IMR-90 (cell line): Measurements from ENCODE around the gene PDILT. TPM values are rescaled to one million over a fixed set of nuclear protein-coding genes. Genes with fewer than 3 reads are reported as not detected.

Experiments
- ATAC-seq: fragments of 200-7000 bp; cut with Tn5 transposase; 2 replicates; pipeline ENCODE4 v1.9.1; 2020; ENCODE audit warnings: low read depth, mild to moderate bottlenecking, moderate library complexity
- BruUV-seq: library from RNA; stranded (reverse); fragments of 400-500 nt; replicated peaks from 2 replicates; lab custom pipeline; 2021; lab: Mats Ljungman, UMichigan
- CTCF ChIA-PET: fragments of 300-600 bp; formaldehyde crosslinking; extraction: SDS; loops from one replicate; lab custom pipeline; 2021; ENCODE audit warnings: antibody characterized with exemption; lab: Yijun Ruan, JAX
- POLR2A ChIA-PET: fragments of 300-600 bp; sonication (Branson Sonifier 250); formaldehyde crosslinking; loops from one replicate; lab custom pipeline; 2022; ENCODE audit warnings: antibody characterized with exemption; ENCODE audit not compliant: unreplicated experiment; lab: Charles Lee
- DNase-seq: peaks from one replicate; pipeline ENCODE4 v3.0.0; 2013
- H2AFZ ChIP-seq: replicated peaks from 2 replicates; pipeline ENCODE3; 2013; ENCODE audit warnings: low read length, mild to moderate bottlenecking; ENCODE audit not compliant: poor library complexity
- H2AK5ac ChIP-seq: 2 replicates; pipeline ENCODE4 v1.6.1; 2013; ENCODE audit warnings: low read depth, low read length, inconsistent platforms
- H2AK9ac ChIP-seq: replicated peaks from 2 replicates; pipeline ENCODE3; 2013; ENCODE audit warnings: mild to moderate bottlenecking, low read depth, low read length, moderate library complexity; ENCODE audit not compliant: poor library complexity
- H2BK120ac ChIP-seq: 2 replicates; pipeline ENCODE4 v1.6.1; 2013; ENCODE audit warnings: low read depth, low read length, inconsistent platforms
- H2BK15ac ChIP-seq: 3 replicates; pipeline ENCODE4 v1.6.1; 2013; ENCODE audit warnings: low read depth, low read length, inconsistent platforms
- H2BK20ac ChIP-seq: 2 replicates; pipeline ENCODE4 v1.6.1; 2013; ENCODE audit warnings: low read depth, mild to moderate bottlenecking, inconsistent platforms, low read length, moderate library complexity
- H2BK5ac ChIP-seq: 2 replicates; pipeline ENCODE4 v1.6.1; 2013; ENCODE audit warnings: mild to moderate bottlenecking, low read depth, low read length, inconsistent platforms; ENCODE audit not compliant: poor library complexity, severe bottlenecking
- H3K14ac ChIP-seq: replicated peaks from 2 replicates; pipeline ENCODE4 v1.6.1; 2013; ENCODE audit warnings: low read depth, low read length, inconsistent platforms
- H3K18ac ChIP-seq: 2 replicates; pipeline ENCODE4 v1.6.1; 2013; ENCODE audit warnings: low read depth, low read length, control low read depth
- H3K23ac ChIP-seq: 2 replicates; pipeline ENCODE4 v1.6.1; 2013; ENCODE audit warnings: low read depth, low read length, inconsistent platforms
- H3K27ac ChIP-seq: 2 replicates; pipeline ENCODE4 v1.5.1; 2013; ENCODE audit warnings: mild to moderate bottlenecking, control low read depth, low read length; ENCODE audit not compliant: insufficient read depth
- H3K27me3 ChIP-seq: 2 replicates; pipeline ENCODE4 v1.6.1; 2013; ENCODE audit warnings: low read length; ENCODE audit not compliant: control insufficient read depth, insufficient read depth
- H3K36me3 ChIP-seq: 2 replicates; pipeline ENCODE4 v1.6.1; 2013; ENCODE audit warnings: low read length, mixed read lengths; ENCODE audit not compliant: control insufficient read depth, insufficient read depth
- H3K4ac ChIP-seq: 2 replicates; pipeline ENCODE4 v1.6.1; 2013; ENCODE audit warnings: low read depth, low read length, inconsistent platforms
- H3K4me1 ChIP-seq: 2 replicates; pipeline ENCODE4 v1.6.1; 2013; ENCODE audit warnings: low read length, mixed read lengths; ENCODE audit not compliant: control insufficient read depth, insufficient read depth
- H3K4me2 ChIP-seq: 2 replicates; pipeline ENCODE4 v1.6.1; 2013; ENCODE audit warnings: low read depth, mild to moderate bottlenecking, control low read depth, low read length, moderate library complexity
- H3K4me3 ChIP-seq: 2 replicates; pipeline ENCODE4 v1.5.1; 2013; ENCODE audit warnings: low read depth, mild to moderate bottlenecking, control low read depth, low read length, moderate library complexity; ENCODE audit not compliant: insufficient read depth
- H3K56ac ChIP-seq: 2 replicates; pipeline ENCODE4 v1.6.1; 2013; ENCODE audit warnings: low read length, inconsistent platforms; ENCODE audit not compliant: insufficient read depth; ENCODE audit errors: extremely low read depth
- H3K79me1 ChIP-seq, 2 experiments: 2 replicates each; pipeline ENCODE4 v1.6.1; 2013; ENCODE audit warnings: low read length in 2 of 2, inconsistent platforms in 1 of 2, low read depth in 1 of 2
- H3K9ac ChIP-seq: 2 replicates; pipeline ENCODE4 v1.6.1; 2013; ENCODE audit warnings: low read depth, low read length, control low read depth
- H3K9me1 ChIP-seq: 2 replicates; pipeline ENCODE4 v1.6.1; 2013; ENCODE audit warnings: low read length, inconsistent platforms; ENCODE audit not compliant: insufficient read depth
- H3K9me3 ChIP-seq: 2 replicates; pipeline ENCODE4 v1.6.1; 2013; ENCODE audit warnings: low read length; ENCODE audit not compliant: control insufficient read depth, insufficient read depth
- H4K20me1 ChIP-seq: 2 replicates; pipeline ENCODE4 v1.6.1; 2013; ENCODE audit warnings: low read length, inconsistent platforms; ENCODE audit not compliant: insufficient read depth
- H4K5ac ChIP-seq: 2 replicates; pipeline ENCODE4 v1.6.1; 2013; ENCODE audit warnings: mild to moderate bottlenecking, low read depth, low read length, control low read depth
- H4K8ac ChIP-seq, 2 experiments: 2 replicates each; pipeline ENCODE4 v1.6.1; 2013; ENCODE audit warnings: low read depth in 2 of 2, low read length in 2 of 2, control low read depth in 1 of 2, inconsistent platforms in 1 of 2
- H4K91ac ChIP-seq: 2 replicates; pipeline ENCODE4 v1.6.1; 2013; ENCODE audit warnings: low read depth, low read length, inconsistent platforms; ENCODE audit not compliant: insufficient read depth
- BHLHE40 ChIP-seq: fragments of 150-350 bp; IDR thresholded peaks from 2 replicates; pipeline ENCODE4 v1.6.1; 2016; ENCODE audit warnings: mild to moderate bottlenecking, low read depth, low read length
- CEBPB ChIP-seq: IDR thresholded peaks from 2 replicates; pipeline ENCODE4 v1.6.1; 2012; ENCODE audit warnings: low read depth, low read length, improper control_type of control experiment
- CHD1 ChIP-seq: IDR thresholded peaks from 2 replicates; pipeline ENCODE4 v1.6.1; 2012; ENCODE audit warnings: low read depth, low read length, improper control_type of control experiment
- FOS ChIP-seq: fragments of 150-350 bp; IDR thresholded peaks from 2 replicates; pipeline ENCODE4 v1.6.1; 2016; ENCODE audit warnings: low read depth, low read length
- MAFK ChIP-seq: IDR thresholded peaks from 2 replicates; pipeline ENCODE4 v1.6.1; 2012; ENCODE audit warnings: low read depth, low read length, improper control_type of control experiment
- MAZ ChIP-seq: IDR thresholded peaks from 2 replicates; pipeline ENCODE4 v1.6.1; 2012; ENCODE audit warnings: low read depth, mild to moderate bottlenecking, low read length, improper control_type of control experiment, moderate library complexity, borderline replicate concordance
- MXI1 ChIP-seq: IDR thresholded peaks from 2 replicates; pipeline ENCODE4 v1.6.1; 2012; ENCODE audit warnings: low read depth, mild to moderate bottlenecking, low read length, moderate library complexity, borderline replicate concordance
- NFE2L2 ChIP-seq: fragments of 150-350 bp; IDR thresholded peaks from 2 replicates; pipeline ENCODE4 v1.6.1; 2016; ENCODE audit warnings: low read depth, mild to moderate bottlenecking, low read length
- POLR2A ChIP-seq: IDR thresholded peaks from 2 replicates; pipeline ENCODE4 v1.6.1; 2012; ENCODE audit warnings: mild to moderate bottlenecking, low read depth, low read length
- RAD21 ChIP-seq: IDR thresholded peaks from 2 replicates; pipeline ENCODE4 v1.6.1; 2012; ENCODE audit warnings: low read length, improper control_type of control experiment
- RCOR1 ChIP-seq: IDR thresholded peaks from 2 replicates; pipeline ENCODE4 v1.6.1; 2012; ENCODE audit warnings: mild to moderate bottlenecking, low read length, improper control_type of control experiment; ENCODE audit not compliant: insufficient replicate concordance
- RFX5 ChIP-seq: IDR thresholded peaks from 2 replicates; pipeline ENCODE4 v1.8.0; 2012; ENCODE audit warnings: low read depth, mild to moderate bottlenecking, low read length, moderate library complexity
- SMC3 ChIP-seq: fragments of 150-350 bp; IDR thresholded peaks from 2 replicates; pipeline ENCODE4 v1.6.1; 2016; ENCODE audit warnings: low read depth, mild to moderate bottlenecking, antibody characterized with exemption, low read length, moderate library complexity
- USF2 ChIP-seq: fragments of 150-350 bp; IDR thresholded peaks from 2 replicates; pipeline ENCODE4 v1.6.1; 2017; ENCODE audit warnings: mild to moderate bottlenecking, antibody characterized with exemption, low read length, low read depth
- WGBS, 2 experiments: methylation state at CpG; one replicate each; pipeline versions ENCODE4 v1.1.5 to v1.1.7; 2013; ENCODE audit warnings: missing lambda C conversion rate in 2 of 2; ENCODE audit not compliant: insufficient read length in 1 of 2; ENCODE audit errors: extremely low coverage in 2 of 2; 5-methylcytosine and 5-hydroxymethylcytosine counted together
- dilution Hi-C: fragments of 300-500 bp; cut with HindIII; formaldehyde crosslinking; loops from one replicate; pipeline ENCODE4 v1.14.3; 2018; ENCODE audit warnings: low sequenced_read_pairs; ENCODE audit not compliant: unreplicated experiment
- in situ Hi-C: fragments of 300-500 bp; cut with MboI; formaldehyde crosslinking; loops from 3 replicates; pipeline ENCODE4 v1.14.3; 2019; ENCODE audit warnings: low sequenced_read_pairs, inconsistent platforms, mixed read lengths
- intact Hi-C: fragments of 100-400 bp; cut with micrococcal nuclease; formaldehyde crosslinking; loops from 2 replicates; pipeline ENCODE4 v1.10.0; 2022
- polyA plus RNA-seq, 3 experiments: library from polyadenylated mRNA; depleted of rRNA; stranded (reverse); fragments of >200 nt; gene quantifications; 2 replicates each; pipeline ENCODE4 v1.2.3, GENCODE V29; 2012; ENCODE audit warnings: low replicate concordance in 1 of 3
- total RNA-seq: library from RNA; depleted of rRNA; stranded (reverse); fragments of >200 nt; gene quantifications from 2 replicates; pipeline ENCODE4 v1.2.3, GENCODE V29; 2012
- TF ChIP-seq, protein P1 (sequence below): fragments of 150-350 bp; IDR thresholded peaks from 2 replicates; pipeline ENCODE4 v1.6.1; 2016; ENCODE audit warnings: low read depth, mild to moderate bottlenecking, low read length, moderate library complexity, borderline replicate concordance
- TF ChIP-seq, protein P2 (sequence below): conservative IDR thresholded peaks from 2 replicates; pipeline ENCODE4 v1.5.1; 2012; ENCODE audit warnings: mild to moderate bottlenecking, low read depth, low read length, improper control_type of control experiment

PDILT gene
- total and polyA plus RNA-seq, 2 of the 4 experiments (the other 2 are of a cell fraction) = not detected

- dilution Hi-C loops (no loop called here), intact Hi-C loops (no loop called here), in situ Hi-C loops (no loop called here)
- Histone ChIP-seq H4K8ac (no peak overlapping the region), H2AFZ (no peak overlapping the region), H3K14ac (no peak overlapping the region), H2BK15ac (no peak overlapping the region), H3K4me2 (no peak overlapping the region), H2AK5ac (no peak overlapping the region), H2BK120ac (no peak overlapping the region), H3K56ac (no peak overlapping the region), H3K27me3 (no peaks in the 10 kb centered on the region), H3K9me1 (no peaks in the 10 kb centered on the region), H3K36me3 (no peaks in the 10 kb centered on the region), H4K20me1 (no peaks in the 10 kb centered on the region), H3K9me3 (peaks cover 19% of the 10 kb centered on the region; the same call in 1 of the 2 replicates), H3K4ac (no peak overlapping the region), H3K18ac (no peak overlapping the region), H2AK9ac (no peak overlapping the region), H3K4me1 (no peaks in the 10 kb centered on the region), H2BK5ac (no peak overlapping the region), H3K4me3 (no peak overlapping the region), H3K27ac (no peak overlapping the region), H4K5ac (no peak overlapping the region), H3K79me1 (no peaks in the 10 kb centered on the region), H3K9ac (no peak overlapping the region), H3K23ac (no peak overlapping the region), H4K91ac (no peak overlapping the region), H2BK20ac (no peak overlapping the region)
- ChIA-PET POLR2A (no interaction called here), CTCF (no interaction called here)
- no peak for DNase-seq
- no peak for TF ChIP-seq NFE2L2
- TF ChIP-seq, protein P1, sequence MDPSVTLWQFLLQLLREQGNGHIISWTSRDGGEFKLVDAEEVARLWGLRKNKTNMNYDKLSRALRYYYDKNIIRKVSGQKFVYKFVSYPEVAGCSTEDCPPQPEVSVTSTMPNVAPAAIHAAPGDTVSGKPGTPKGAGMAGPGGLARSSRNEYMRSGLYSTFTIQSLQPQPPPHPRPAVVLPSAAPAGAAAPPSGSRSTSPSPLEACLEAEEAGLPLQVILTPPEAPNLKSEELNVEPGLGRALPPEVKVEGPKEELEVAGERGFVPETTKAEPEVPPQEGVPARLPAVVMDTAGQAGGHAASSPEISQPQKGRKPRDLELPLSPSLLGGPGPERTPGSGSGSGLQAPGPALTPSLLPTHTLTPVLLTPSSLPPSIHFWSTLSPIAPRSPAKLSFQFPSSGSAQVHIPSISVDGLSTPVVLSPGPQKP = no peak
- TF ChIP-seq RCOR1 = no peak
- TF ChIP-seq MAZ = no peak
- no peak for TF ChIP-seq BHLHE40
- TF ChIP-seq MXI1 = no peak
- no peak for TF ChIP-seq RAD21
- no peak for TF ChIP-seq CEBPB
- no peak for TF ChIP-seq SMC3
- TF ChIP-seq, protein P2, sequence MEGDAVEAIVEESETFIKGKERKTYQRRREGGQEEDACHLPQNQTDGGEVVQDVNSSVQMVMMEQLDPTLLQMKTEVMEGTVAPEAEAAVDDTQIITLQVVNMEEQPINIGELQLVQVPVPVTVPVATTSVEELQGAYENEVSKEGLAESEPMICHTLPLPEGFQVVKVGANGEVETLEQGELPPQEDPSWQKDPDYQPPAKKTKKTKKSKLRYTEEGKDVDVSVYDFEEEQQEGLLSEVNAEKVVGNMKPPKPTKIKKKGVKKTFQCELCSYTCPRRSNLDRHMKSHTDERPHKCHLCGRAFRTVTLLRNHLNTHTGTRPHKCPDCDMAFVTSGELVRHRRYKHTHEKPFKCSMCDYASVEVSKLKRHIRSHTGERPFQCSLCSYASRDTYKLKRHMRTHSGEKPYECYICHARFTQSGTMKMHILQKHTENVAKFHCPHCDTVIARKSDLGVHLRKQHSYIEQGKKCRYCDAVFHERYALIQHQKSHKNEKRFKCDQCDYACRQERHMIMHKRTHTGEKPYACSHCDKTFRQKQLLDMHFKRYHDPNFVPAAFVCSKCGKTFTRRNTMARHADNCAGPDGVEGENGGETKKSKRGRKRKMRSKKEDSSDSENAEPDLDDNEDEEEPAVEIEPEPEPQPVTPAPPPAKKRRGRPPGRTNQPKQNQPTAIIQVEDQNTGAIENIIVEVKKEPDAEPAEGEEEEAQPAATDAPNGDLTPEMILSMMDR = no peak
- no peak for TF ChIP-seq MAFK
- TF ChIP-seq RFX5 = no peak
- no peak for TF ChIP-seq CHD1
- no peak for TF ChIP-seq FOS
- no peak for TF ChIP-seq USF2
- TF ChIP-seq POLR2A = no peak
- no TSS peak for BruUV-seq
- no peak for ATAC-seq
- WGBS, 2 experiments = no CpG with 5 or more reads among the region's 7 CpGs
Observed at GRCh38 chr16:20318006-20318405, 86.5 kb downstream of the PDILT start.
